Glomerular visceral epithelial cell (primary cell): Measurements from ENCODE around the gene NCOA4.
"Not testable (repeated sequence)": the region's sequence is repeated elsewhere in the genome, so short reads cannot be mapped to it uniquely, and the experiment has no call there.

Source experiments
- DNase-seq: peaks from one replicate; pipeline ENCODE4 v3.0.0-alpha.2; 2016; ENCODE audit errors: extremely low spot score

NCOA4 gene

GRCh38 chr10:46030091-46030937 lies at the start of gene NCOA4:
Gene NCOA4 (minus strand): TSS chr10:46030623. CDS start chr10:46016680, 13,943 bp downstream.
- peak; percentile 98 for DNase-seq

DNA sequence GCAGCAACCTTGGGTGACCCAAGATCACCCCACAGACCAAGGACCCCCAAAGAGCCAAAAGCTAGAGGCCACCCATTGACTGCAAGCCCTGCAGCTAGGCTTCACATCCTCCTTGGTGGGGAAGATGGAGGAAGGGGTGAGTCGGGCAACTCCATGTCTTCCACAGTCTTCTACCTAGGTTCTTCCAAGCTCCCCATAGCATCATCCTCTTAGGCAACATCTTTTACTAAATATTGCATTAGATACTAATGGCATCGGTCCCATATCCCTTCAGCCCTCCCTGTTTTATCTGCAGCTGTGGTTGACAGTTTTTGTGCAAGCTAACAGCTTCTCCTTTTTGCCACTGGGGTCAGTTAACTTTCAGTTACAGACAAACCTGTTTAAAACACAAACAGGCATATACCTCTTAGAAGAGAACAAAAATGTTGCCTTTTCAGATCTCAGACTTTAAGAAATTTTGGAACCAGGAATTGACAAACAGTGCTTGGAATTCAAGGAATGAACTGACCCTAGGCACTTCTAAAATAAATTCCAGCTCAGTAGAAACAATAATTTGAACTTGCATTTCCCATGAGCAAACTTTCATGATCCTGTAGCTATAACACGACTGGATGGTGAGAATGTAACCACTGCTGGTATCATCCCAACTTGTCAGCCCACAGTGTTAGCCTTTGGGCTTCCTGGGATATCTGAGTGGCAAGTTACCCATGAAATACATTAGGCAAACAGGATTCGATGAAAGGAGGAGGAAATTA lies 49.6 kb upstream of the NCOA4 start:
- DNase-seq, result no peak

DNA sequence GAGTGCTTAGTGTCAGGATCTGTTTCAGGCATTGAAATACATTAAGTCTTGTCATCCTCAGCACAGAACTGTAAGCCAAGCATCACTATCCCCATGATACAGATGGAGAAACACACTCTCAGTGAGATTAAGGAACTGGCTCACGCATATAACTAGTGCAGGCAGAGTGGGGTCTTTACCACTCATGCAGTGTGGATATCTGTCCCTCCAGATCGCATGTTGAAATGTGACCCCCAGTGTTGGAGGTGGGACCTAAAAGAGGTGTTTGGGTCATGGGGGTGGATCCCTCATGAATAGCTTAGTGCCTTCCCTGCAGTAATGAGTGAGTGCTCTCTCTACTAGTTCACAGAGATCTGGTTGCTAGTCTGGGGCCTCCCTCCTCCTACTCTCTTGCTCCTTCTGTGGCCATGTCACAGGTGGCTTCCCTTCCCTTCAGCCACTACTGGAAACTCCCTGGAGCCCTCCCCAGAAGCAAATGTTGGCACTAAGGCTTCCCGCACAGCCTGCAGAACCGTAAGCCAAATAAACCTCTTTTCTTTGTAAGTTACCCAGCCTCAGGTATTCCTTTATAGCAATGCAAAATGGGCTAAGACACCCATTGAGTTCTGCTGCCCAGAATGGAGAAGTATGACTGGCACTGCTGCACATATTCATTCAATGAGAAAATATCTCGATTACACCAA lies 47.4 kb upstream of the NCOA4 start:
- DNase-seq, result no peak

DNA sequence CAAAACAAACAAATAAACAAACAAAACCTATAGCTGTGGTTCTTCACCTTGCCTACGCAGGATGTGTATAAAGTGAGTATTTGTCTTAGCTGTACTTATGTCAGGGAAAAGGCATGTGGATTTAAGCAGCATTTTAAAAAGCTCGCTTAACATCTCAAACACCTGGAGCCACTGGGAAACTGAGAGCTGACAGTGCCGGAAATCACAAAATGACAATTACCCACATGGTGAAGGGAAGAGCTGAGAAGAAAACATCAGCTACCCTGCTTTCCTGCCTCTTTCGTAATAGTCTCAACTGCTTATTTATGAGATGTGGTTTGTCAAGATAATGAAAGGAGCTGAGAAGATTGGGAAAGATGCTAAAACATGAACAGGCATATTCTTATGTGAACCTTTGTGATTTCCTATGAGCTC lies 46.7 kb upstream of the NCOA4 start:
- no peak for DNase-seq

- DNase-seq, result no peak
These were observed 45.4 kb upstream of the NCOA4 start for GRCh38 chr10:46075869-46076268.

- no peak for DNase-seq
These were observed 43.9 kb upstream of the NCOA4 start for GRCh38 chr10:46074196-46074946.

- DNase-seq, result no peak
These were observed 43.1 kb upstream of the NCOA4 start for GRCh38 chr10:46073564-46073963.

- DNase-seq, result no peak
These were observed 40.3 kb upstream of the NCOA4 start for GRCh38 chr10:46070749-46071148.

DNA sequence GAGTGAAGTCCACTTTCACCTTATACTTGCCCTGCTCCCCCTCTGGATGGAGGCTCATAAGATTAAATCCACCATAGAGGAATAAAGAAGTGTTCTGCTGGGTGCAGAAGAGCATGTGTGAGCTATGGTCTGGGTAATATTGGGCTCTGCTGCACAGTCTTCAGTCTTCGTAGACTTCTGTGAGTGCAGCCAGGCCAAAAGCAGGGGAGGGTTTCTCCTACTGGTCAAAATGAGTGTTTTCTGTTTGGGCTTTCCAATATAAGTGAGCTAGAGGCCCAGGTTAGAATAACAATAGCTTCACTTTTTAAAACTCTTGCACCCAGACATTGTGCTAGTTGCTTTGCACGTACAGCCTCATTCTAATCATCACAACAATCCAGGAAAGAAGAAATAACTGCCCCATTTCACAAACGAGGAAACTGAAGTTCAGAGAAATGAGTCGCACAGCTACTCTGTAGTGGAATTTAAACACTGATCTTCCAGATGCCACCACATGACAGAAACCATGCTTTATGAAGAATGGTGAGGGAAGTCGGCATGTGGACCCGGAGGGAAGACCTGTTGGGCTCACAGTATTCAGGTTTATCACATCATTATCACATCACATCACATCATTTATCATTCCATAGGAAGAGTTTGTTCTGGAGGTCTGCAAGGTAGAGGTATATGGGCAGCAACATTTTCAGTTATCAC lies 39.5 kb upstream of the NCOA4 start:
- DNase-seq, result no peak

DNA sequence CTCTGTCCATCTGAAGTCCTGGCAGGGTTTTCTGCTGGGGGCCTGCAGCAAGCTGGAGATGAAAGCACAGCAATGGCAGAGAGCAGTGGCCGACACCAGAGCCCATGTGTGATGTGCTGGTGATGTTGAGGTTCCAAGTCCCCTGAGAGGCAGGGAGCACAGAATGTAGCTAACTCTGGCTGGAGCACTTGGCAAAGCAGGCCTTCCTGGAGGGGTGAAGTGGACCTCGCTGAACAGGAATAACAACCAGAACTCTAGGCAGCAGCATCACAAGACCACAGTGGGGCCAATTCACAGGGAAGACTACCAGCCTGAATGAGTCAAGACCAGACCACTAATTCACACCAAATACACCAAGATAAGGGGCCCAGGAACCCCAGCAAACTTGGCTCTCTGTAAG lies 38.5 kb upstream of the NCOA4 start:
- DNase-seq, result no peak

GRCh38 chr10:46068117-46068516 lies 37.7 kb upstream of the NCOA4 start:
- no peak for DNase-seq

GRCh38 chr10:46064269-46064817 lies 33.9 kb upstream of the NCOA4 start:
- no peak for DNase-seq

- no peak for DNase-seq
These were observed 32.5 kb upstream of the NCOA4 start for GRCh38 chr10:46062723-46063428.

DNA sequence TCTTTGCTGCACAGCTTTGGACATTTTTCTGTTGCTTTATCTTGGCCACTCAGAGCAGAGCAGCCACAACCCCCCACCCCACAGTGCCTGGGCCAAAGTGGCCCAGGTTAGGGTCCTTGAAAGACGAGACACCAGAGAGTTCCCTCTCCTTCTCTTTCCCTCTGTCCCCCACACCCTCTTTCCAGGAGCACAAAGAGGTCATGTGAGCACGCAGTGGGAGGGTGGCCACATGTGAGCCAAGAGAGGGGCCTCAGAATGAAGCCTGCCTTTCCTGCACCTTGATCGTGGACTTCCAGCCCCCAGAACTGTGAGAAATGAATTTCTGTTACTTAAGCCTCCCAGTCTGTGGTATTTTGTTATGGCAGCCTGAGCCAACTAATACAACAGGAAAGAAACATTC lies 30.3 kb upstream of the NCOA4 start:
- DNase-seq, result no peak

DNA sequence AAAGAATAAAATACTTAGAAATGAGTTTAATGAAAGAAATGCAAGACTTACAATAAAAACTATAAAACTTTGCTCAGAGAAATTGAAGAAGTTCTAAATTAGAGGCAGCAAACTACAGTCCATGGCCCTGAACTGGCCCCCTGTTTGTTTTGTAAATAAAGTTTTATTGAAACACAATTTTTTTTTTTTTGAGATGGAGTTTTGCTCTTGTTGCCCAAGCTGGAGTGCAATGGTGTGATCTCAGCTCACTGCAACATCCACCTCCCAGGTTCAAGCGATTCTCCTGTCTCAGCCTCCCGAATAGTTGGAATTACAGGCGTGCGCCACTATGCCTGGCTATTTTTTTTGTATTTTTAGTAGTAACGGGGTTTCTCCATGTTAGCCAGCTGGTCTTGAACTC lies 27.5 kb upstream of the NCOA4 start:
- not testable (repeated sequence) for DNase-seq

- no peak for DNase-seq
These were observed 26.6 kb upstream of the NCOA4 start for GRCh38 chr10:46057038-46057437.

- no peak for DNase-seq
These were observed 25.3 kb upstream of the NCOA4 start for GRCh38 chr10:46055771-46056170.

DNA sequence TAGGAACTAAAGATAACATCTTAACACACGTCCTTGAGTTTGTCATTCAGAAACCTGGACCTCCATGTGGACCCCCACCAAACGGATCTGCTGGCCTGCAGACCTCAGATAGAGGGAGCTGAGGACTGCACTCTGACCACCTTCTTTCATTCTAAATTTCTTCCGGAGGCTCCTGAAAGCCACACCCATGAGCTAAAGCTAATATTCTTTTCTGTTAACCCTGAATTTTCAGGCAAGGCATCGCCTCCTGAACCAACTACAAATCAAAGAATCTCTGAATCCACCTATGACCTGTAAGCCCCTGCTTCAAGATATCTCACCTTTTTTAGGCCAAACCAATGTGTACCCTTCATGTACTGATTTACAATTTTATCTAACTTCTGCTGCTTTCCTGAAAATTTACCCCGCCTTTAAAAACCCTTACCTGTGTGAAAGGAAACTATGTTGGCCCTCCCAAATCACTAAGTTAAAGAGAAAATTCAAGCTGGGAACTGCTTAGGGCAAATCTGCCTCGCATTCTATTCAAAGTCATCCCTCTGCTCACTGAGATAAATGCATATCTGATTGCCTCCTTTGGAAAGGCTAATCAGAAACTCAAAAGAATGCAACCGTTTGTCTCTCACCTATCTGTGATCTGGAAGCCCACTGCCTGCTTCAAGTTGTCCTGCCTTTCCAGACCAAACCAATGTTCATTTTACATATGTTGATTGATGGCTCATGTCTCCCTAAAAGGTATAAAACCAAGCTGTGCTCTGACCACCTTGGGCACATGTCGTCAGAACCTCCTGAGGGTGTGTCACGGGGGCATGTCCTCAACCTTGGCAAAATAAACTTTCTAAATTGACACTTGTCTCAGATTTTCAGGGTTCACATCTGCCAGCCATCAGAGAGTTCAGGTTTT lies 23.4 kb upstream of the NCOA4 start:
- DNase-seq, result no peak

GRCh38 chr10:46052791-46053375 lies 22.5 kb upstream of the NCOA4 start:
- no peak for DNase-seq
